BJ (cell line): Measurements from ENCODE around the gene NUP155. TPM values are rescaled to one million over a fixed set of nuclear protein-coding genes. Genes with fewer than 3 reads are reported as not detected.
"Not testable (repeated sequence)": the region's sequence is repeated elsewhere in the genome, so short reads cannot be mapped to it uniquely, and the experiment has no call there.

Source experiments
- CTCF ChIA-PET: fragments of 350-600 bp; formaldehyde crosslinking; extraction: SDS; loops from one replicate; lab custom pipeline; 2021; ENCODE audit warnings: antibody characterized with exemption, inconsistent platforms; lab: Yijun Ruan, JAX
- POLR2A ChIA-PET: fragments of 300-600 bp; sonication (Branson Sonifier 250); formaldehyde crosslinking; extraction: SDS; loops from one replicate; lab custom pipeline; 2021; ENCODE audit warnings: antibody characterized with exemption; lab: Charles Lee
- DNase-seq: peaks from one replicate; pipeline ENCODE4 v3.0.0-alpha.2; 2011; ENCODE audit warnings: low read depth
- H3K27me3 ChIP-seq: 2 replicates; pipeline ENCODE4 v1.6.0; 2011; ENCODE audit warnings: low read length; ENCODE audit not compliant: control insufficient read depth, insufficient read depth
- H3K36me3 ChIP-seq: 2 replicates; pipeline ENCODE4 v1.5.1; 2011; ENCODE audit warnings: low read length; ENCODE audit not compliant: control insufficient read depth, insufficient read depth
- H3K4me3 ChIP-seq: 2 replicates; pipeline ENCODE4 v1.5.1; 2011; ENCODE audit warnings: low read depth, mild to moderate bottlenecking, control low read depth, low read length
- polyA plus RNA-seq: library from polyadenylated mRNA; depleted of rRNA; stranded (reverse); fragments of >200 nt; gene quantifications from 2 replicates; pipeline ENCODE4 v1.2.3, GENCODE V29; 2011
- TF ChIP-seq, protein P1 (sequence below): IDR thresholded peaks from 2 replicates; pipeline ENCODE4 v1.5.1; 2011; ENCODE audit warnings: low read depth, mild to moderate bottlenecking, control low read depth, inconsistent platforms, low read length, moderate library complexity; ENCODE audit not compliant: insufficient read depth

NUP155 gene
- polyA plus RNA-seq, 1 experiment, result 10.8 TPM

DNA sequence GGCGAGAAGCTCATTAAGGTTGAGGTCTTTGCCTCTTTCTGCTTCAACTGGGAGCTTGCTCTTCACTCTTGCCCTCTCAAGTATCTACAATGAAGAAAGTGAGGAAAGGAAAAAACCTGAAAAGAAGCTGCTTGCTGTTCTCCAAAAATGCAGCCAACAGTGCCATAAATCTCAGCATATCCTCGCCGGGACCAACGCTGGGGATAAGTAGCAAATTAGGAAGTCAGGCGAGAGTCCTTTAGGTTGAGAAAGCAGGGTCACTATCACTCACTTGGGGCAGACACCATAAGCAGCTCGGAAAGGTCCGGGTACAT lies 399 bp downstream of the NUP155 start:
- Histone ChIP-seq H3K4me3 (peak overlapping the region; percentile 73), H3K27me3 (no peaks in the 10 kb centered on the region), H3K36me3 (no peaks in the 10 kb centered on the region)
- POLR2A ChIA-PET, result interaction anchor here (0.6 to 1.6 kb wide), 3 partner anchors 9 to 468 kb away, joined by 3 to 12 read pairs (median 4); partner anchors contain the start of gene WDR70
- CTCF ChIA-PET, result interaction anchor here (0.6 to 3.6 kb wide), 5 partner anchors 10 to 466 kb away, joined by 3 to 19 read pairs (median 4); partner anchors contain the start of gene WDR70
- TF ChIP-seq, protein P1, sequence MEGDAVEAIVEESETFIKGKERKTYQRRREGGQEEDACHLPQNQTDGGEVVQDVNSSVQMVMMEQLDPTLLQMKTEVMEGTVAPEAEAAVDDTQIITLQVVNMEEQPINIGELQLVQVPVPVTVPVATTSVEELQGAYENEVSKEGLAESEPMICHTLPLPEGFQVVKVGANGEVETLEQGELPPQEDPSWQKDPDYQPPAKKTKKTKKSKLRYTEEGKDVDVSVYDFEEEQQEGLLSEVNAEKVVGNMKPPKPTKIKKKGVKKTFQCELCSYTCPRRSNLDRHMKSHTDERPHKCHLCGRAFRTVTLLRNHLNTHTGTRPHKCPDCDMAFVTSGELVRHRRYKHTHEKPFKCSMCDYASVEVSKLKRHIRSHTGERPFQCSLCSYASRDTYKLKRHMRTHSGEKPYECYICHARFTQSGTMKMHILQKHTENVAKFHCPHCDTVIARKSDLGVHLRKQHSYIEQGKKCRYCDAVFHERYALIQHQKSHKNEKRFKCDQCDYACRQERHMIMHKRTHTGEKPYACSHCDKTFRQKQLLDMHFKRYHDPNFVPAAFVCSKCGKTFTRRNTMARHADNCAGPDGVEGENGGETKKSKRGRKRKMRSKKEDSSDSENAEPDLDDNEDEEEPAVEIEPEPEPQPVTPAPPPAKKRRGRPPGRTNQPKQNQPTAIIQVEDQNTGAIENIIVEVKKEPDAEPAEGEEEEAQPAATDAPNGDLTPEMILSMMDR, result no peak
- no peak for DNase-seq

DNA sequence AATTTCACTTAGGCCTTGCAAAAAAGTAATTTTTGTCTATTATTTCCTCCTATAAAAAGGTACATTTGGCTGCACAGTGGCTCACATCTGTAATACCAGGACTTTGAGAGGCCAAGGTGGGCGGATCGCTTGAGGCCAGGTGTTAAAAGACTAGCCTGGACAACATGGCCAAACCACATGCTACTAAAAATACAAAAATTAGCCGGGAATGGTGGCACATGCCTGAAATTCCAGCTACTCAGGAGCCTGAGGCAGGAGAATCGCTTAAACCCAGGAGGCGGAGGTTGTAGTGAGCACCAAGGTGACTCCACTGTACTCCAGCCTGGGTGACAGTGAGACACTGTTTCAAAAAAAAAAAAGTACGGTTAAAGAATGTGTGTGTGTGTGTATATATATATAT lies 15.7 kb downstream of the NUP155 start:
- H3K36me3 ChIP-seq, result peaks cover 6% of the 10 kb centered on the region
- no peaks in the 10 kb centered on the region for H3K27me3 ChIP-seq
- TF ChIP-seq, protein P1, result no peak
- POLR2A ChIA-PET, result no interaction called here
- CTCF ChIA-PET, result no interaction called here
- no peak for DNase-seq
- H3K4me3 ChIP-seq, result no peak overlapping the region

DNA sequence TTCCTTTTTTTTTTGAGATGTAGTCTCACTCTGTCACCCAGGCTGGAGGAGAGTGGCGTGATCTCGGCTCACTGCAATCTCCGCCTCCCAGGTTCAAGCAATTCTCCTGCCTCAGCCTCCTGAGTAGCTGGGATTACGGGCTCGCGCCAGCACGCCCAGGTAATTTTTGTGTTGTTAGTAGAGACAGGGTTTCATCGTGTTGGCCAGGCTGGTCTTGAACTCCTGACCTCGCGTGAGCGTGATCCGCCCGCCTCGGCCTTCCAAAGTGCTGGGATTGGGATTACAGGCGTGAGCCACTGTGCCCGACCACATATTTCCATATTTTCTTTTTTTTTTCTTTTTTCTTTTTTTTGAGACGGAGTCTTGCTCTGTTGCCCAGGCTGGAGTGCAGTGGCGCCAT lies 28.2 kb downstream of the NUP155 start:
- peaks cover 14% of the 10 kb centered on the region for H3K36me3 ChIP-seq
- H3K27me3 ChIP-seq, DNase-seq, POLR2A ChIA-PET, CTCF ChIA-PET, H3K4me3 ChIP-seq: not testable (repeated sequence)

DNA sequence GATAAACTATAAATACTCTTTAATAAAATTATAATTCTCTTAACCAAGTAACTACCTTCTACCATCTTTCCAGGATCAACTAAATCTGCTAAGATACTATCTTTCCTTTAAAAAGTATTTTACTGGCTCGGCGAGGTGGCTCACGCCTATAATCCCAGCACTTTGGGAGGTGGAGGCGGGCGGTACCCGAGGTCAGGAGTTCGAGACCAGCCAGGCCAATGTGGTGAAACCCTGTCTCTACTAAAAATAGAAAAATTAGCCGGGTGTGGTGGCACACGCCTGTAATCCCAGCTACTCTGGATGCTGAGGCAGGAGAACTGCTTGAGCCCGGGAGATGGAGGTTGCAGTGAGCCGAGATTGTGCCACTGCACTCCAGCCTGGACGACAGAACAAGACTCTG lies 36.2 kb downstream of the NUP155 start:
- H3K36me3 ChIP-seq, DNase-seq, POLR2A ChIA-PET, CTCF ChIA-PET, H3K27me3 ChIP-seq, H3K4me3 ChIP-seq: not testable (repeated sequence)

DNA sequence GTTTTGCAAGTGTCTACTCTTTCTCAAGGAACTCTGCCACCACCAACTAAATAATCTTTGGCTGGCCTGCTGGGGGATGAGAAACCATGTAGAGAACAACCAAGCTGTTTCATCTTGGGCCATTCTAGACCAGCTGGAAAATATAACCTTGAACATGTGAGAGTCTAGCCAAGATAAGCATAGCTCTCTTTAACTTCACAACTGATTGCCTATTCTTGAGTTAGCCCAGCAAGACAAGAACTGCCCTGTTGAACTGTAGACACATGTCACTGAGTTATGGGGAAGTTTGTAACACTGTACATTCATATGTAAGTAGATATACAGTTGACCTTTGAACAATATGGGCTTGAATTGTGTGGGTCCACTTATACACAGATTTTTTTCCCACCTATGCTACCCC lies 44.4 kb downstream of the NUP155 start:
- peaks cover 8% of the 10 kb centered on the region for H3K36me3 ChIP-seq
- H3K27me3 ChIP-seq, result no peaks in the 10 kb centered on the region
- DNase-seq, result no peak
- H3K4me3 ChIP-seq, result no peak overlapping the region
- TF ChIP-seq, protein P1, result no peak
- CTCF ChIA-PET, result interaction anchor here (0.6 kb wide), 1 partner anchor 233 kb away, joined by 3 read pairs; no protein-coding TSS in a partner anchor
- POLR2A ChIA-PET, result no interaction called here

DNA sequence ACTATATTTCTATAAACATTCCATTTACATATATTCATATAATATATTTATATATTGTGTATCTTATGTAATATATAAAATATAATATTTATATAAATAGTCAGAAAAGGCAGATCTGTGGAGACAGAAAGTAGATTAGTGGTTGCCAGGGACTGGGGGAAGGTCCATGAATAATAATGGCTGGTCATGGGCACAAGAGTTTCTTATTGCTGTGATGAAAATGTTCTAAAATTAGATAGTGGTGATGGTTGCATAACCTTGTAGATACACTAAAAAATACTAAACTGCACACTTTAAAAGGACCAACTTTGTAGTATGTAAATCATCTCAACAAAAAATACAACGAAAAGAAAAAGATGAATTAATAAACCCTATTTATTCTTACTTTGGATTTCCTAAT lies 47.3 kb downstream of the NUP155 start:
- ChIA-PET CTCF (no interaction called here), POLR2A (no interaction called here)
- Histone ChIP-seq H3K36me3 (peaks cover 13% of the 10 kb centered on the region), H3K4me3 (no peak overlapping the region), H3K27me3 (no peaks in the 10 kb centered on the region)
- TF ChIP-seq, protein P1, result no peak
- DNase-seq, result no peak
